Lower lobe of right lung (tissue), 2 donors: ENCODE data around the gene SLC7A14. TPM values are rescaled to one million over a fixed set of nuclear protein-coding genes. Genes with fewer than 3 reads are reported as not detected.

Source experiments
- ATAC-seq, 2 donors: fragments of 200-7000 bp; cut with Tn5 transposase; one replicate each; pipeline ENCODE4 v1.9.1; 2020 to 2022; ENCODE audit warnings: mild to moderate bottlenecking in 2 of 2, moderate library complexity in 2 of 2
- DNase-seq: peaks from one replicate; pipeline ENCODE4 v3.0.0-alpha.2; 2020
- H3K27ac ChIP-seq: fragments of 200-600 bp; one replicate; pipeline ENCODE4 v1.8.0; 2022
- H3K27me3 ChIP-seq: fragments of 200-600 bp; one replicate; pipeline ENCODE4 v1.8.0; 2022; ENCODE audit warnings: low read depth
- H3K36me3 ChIP-seq: fragments of 200-600 bp; one replicate; pipeline ENCODE4 v1.8.0; 2022; ENCODE audit warnings: mild to moderate bottlenecking
- H3K4me1 ChIP-seq: fragments of 200-600 bp; one replicate; pipeline ENCODE4 v1.8.0; 2022
- H3K4me3 ChIP-seq: fragments of 200-600 bp; one replicate; pipeline ENCODE4 v1.8.0; 2022; ENCODE audit warnings: mild to moderate bottlenecking
- H3K9me3 ChIP-seq: fragments of 200-600 bp; one replicate; pipeline ENCODE4 v1.8.0; 2022
- CTCF ChIP-seq: fragments of 200-600 bp; IDR thresholded peaks from one replicate; pipeline ENCODE4 v1.8.0; 2022; ENCODE audit warnings: antibody characterized with exemption, mild to moderate bottlenecking
- intact Hi-C: fragments of 100-400 bp; cut with DNase I; formaldehyde crosslinking; loops from one replicate; pipeline ENCODE4 v1.11.0; 2022
- total RNA-seq: library from RNA; stranded (reverse); fragmentation: NEBNext Ultra II Directional; extraction: Animal tissue kit (Norgen Biotek cat#: 25700); gene quantifications from one replicate; pipeline ENCODE4 v1.2.1, GENCODE V29; 2021
- donor health status: DM: no; HTN: yes; CAD: no; lungs with severe emphysema.

SLC7A14 gene
- total RNA-seq, 1 donor from 2014 or later, result 0.06 TPM

- H3K27me3 ChIP-seq, result no peaks in the 10 kb centered on the region
- H3K9me3 ChIP-seq, result no peaks in the 10 kb centered on the region
- H3K27ac ChIP-seq, result no peak overlapping the region
- H3K4me1 ChIP-seq, result no peaks in the 10 kb centered on the region
- DNase-seq (no peak), ATAC-seq (no peak)
- H3K36me3 ChIP-seq, result no peaks in the 10 kb centered on the region
- intact Hi-C loops, result no loop called here
- no peak for TF ChIP-seq CTCF
- H3K4me3 ChIP-seq, result no peak overlapping the region
These were observed 8.7 kb upstream of the SLC7A14 start for GRCh38 chr3:170594528-170594927.

GRCh38 chr3:170593634-170594033 lies 7.8 kb upstream of the SLC7A14 start:
- no peaks in the 10 kb centered on the region for H3K27me3 ChIP-seq
- no peaks in the 10 kb centered on the region for H3K9me3 ChIP-seq
- no peak for TF ChIP-seq CTCF
- no peaks in the 10 kb centered on the region for H3K36me3 ChIP-seq
- ATAC-seq (no peak), DNase-seq (no peak)
- no peak overlapping the region for H3K27ac ChIP-seq
- H3K4me1 ChIP-seq, result no peaks in the 10 kb centered on the region
- intact Hi-C loops, result no loop called here
- no peak overlapping the region for H3K4me3 ChIP-seq

GRCh38 chr3:170589113-170589512 lies 3.2 kb upstream of the SLC7A14 start:
- Histone ChIP-seq H3K36me3 (no peaks in the 10 kb centered on the region), H3K9me3 (no peaks in the 10 kb centered on the region), H3K4me1 (peaks cover 8% of the 10 kb centered on the region), H3K27ac (no peak overlapping the region), H3K27me3 (peaks cover 29% of the 10 kb centered on the region), H3K4me3 (no peak overlapping the region)
- no peak for DNase-seq
- no peak for TF ChIP-seq CTCF
- no peak for ATAC-seq
- intact Hi-C loops, result no loop called here

- Histone ChIP-seq H3K4me3 (peak overlapping the region; percentile 14), H3K9me3 (no peaks in the 10 kb centered on the region), H3K27me3 (peaks cover 35% of the 10 kb centered on the region), H3K4me1 (peaks cover 8% of the 10 kb centered on the region), H3K36me3 (no peaks in the 10 kb centered on the region), H3K27ac (no peak overlapping the region)
- intact Hi-C loops, result no loop called here
- no peak for TF ChIP-seq CTCF
- peak; percentile 19 to 39 for ATAC-seq
- DNase-seq, result no peak
These were observed 603 bp downstream of the SLC7A14 start for GRCh38 chr3:170585008-170585936.

GRCh38 chr3:170584585-170585007 lies 1.3 kb downstream of the SLC7A14 start:
- DNase-seq (peak; percentile 68), ATAC-seq (peak; percentile 75 to 77)
- H3K36me3 ChIP-seq, result no peaks in the 10 kb centered on the region
- H3K4me1 ChIP-seq, result peaks cover 8% of the 10 kb centered on the region
- H3K27me3 ChIP-seq, result peaks cover 35% of the 10 kb centered on the region
- TF ChIP-seq CTCF, result no peak
- no peaks in the 10 kb centered on the region for H3K9me3 ChIP-seq
- no peak overlapping the region for H3K27ac ChIP-seq
- H3K4me3 ChIP-seq, result no peak overlapping the region
- intact Hi-C loops, result no loop called here
